AG09319 (cell line): ENCODE data around the gene LRRC2.
"Not testable (repeated sequence)": the region's sequence is repeated elsewhere in the genome, so short reads cannot be mapped to it uniquely, and the experiment has no call there.

Experiments
- DNase-seq: peaks from one replicate; pipeline ENCODE4 v3.0.0-alpha.2; 2010; ENCODE audit warnings: low read depth; ENCODE audit errors: extremely low read depth
- CTCF ChIP-seq: IDR thresholded peaks from 2 replicates; pipeline ENCODE4 v1.5.1; 2011; ENCODE audit warnings: low read depth, mild to moderate bottlenecking, inconsistent platforms, low read length, moderate library complexity

Gene LRRC2

GRCh38 chr3:46549989-46550388, 16.1 kb downstream of the LRRC2 start:
- DNase-seq, result no peak
- no peak for TF ChIP-seq CTCF

GRCh38 chr3:46549408-46549904, 16.6 kb downstream of the LRRC2 start:
- TF ChIP-seq CTCF, result no peak

GRCh38 chr3:46548611-46549010, 17.5 kb downstream of the LRRC2 start:
- DNase-seq, result not testable (repeated sequence)

More at GRCh38 chr3:46549408-46549904, 16.6 kb downstream of the LRRC2 start:
- no peak for DNase-seq

- no peak for TF ChIP-seq CTCF
- no peak for DNase-seq
Measured at GRCh38 chr3:46546896-46547440, 19.1 kb downstream of the LRRC2 start.

- no peak for TF ChIP-seq CTCF
- no peak for DNase-seq
Measured at GRCh38 chr3:46545818-46546630, 20.1 kb downstream of the LRRC2 start.

DNA sequence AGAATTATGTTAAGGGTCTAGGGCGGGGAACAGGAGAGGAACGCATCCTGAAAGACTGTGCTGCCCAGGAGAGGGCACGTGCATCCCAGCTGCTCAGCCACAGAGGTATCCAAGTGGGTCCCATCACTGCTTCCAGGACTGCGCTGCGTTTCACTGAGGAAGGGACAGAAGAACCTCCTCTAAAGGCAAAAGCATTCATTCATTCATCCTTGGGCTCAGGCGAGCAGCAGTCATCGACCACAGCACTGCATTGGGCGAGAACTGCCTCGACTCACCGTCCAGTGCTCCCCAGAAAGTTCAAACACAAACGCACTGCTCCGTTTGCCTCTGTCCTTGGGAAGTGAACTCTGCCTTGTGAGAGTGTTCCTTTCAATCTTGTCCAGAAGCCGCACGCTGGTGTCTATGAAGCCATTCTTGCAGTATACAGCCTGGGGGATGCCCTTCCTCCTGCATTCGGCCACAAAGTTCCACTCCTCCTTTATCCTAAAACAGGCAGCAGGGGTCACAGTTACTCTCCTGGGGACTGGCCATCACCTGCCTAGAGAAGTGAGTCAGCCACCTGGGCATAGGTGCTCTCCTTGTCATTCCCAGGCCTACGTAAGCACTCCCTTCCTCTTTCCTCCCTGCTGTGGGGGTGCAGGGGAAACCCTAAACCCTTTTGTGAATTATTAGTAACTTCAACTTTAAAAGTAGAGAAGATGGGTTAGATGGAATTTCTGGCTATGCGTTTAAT, 21.2 kb downstream of the LRRC2 start:
- no peak for DNase-seq
- no peak for TF ChIP-seq CTCF

DNA sequence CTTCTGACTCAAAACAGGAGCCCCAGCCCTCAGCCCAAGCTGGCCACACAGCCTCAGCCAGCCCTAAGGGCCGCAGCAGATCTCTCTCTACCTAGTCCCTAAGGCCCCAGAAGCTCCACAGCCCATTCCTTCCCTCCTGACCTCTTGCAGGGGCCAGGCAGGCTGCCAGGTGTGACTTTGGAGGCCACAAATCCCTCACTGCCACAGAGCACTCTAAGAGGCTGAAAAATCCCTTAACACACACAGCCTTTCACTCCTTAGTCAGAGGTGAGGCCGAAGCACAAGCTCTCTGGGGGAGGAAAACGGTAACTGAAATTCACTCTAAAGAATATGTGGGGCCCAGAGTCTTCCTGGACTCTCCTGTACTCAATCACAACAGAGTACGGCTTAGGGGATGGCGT, 23.3 kb downstream of the LRRC2 start:
- no peak for TF ChIP-seq CTCF
- no peak for DNase-seq
